Esophagus (tissue), 2 donors: Measurements from ENCODE around the gene GCLC. TPM values are rescaled to one million over a fixed set of nuclear protein-coding genes. Genes with fewer than 3 reads are reported as not detected.

Experiments
- H3K27ac ChIP-seq, 2 donors: one replicate each; pipeline ENCODE4 v1.5.1; 2013; ENCODE audit warnings: low read depth in 2 of 2, mild to moderate bottlenecking in 2 of 2, inconsistent platforms in 1 of 2, low read length in 1 of 2, moderate library complexity in 1 of 2
- H3K27me3 ChIP-seq, 2 donors: one replicate each; pipeline ENCODE4 v1.6.1; 2013; ENCODE audit warnings: low read length in 2 of 2, control low read depth in 1 of 2, mild to moderate bottlenecking in 1 of 2; ENCODE audit not compliant: insufficient read depth in 2 of 2, control insufficient read depth in 1 of 2
- H3K36me3 ChIP-seq, 2 donors: one replicate each; pipeline ENCODE4 v1.6.1; 2013; ENCODE audit warnings: low read length in 1 of 2; ENCODE audit not compliant: control insufficient read depth in 2 of 2, insufficient read depth in 2 of 2
- H3K4me1 ChIP-seq, 2 donors: one replicate each; pipeline ENCODE4 v1.6.1; 2013; ENCODE audit warnings: low read length in 1 of 2; ENCODE audit not compliant: control insufficient read depth in 2 of 2, insufficient read depth in 2 of 2
- H3K4me3 ChIP-seq, 2 donors: one replicate each; pipeline ENCODE4 v1.5.1; 2013; ENCODE audit warnings: low read length in 2 of 2, mild to moderate bottlenecking in 2 of 2, low read depth in 1 of 2, moderate library complexity in 1 of 2
- H3K9me3 ChIP-seq, 2 donors: one replicate each; pipeline ENCODE4 v1.6.1; 2013; ENCODE audit warnings: mild to moderate bottlenecking in 2 of 2, low read depth in 1 of 2, low read length in 1 of 2, moderate library complexity in 1 of 2; ENCODE audit not compliant: control insufficient read depth in 2 of 2, insufficient read depth in 1 of 2
- WGBS, 2 donors: extraction: QIAGEN DNeasy Blood & Tissue Kit; methylation state at CpG; one replicate each; pipeline ENCODE4 v1.1.7; 2013; 5-methylcytosine and 5-hydroxymethylcytosine counted together
- polyA plus RNA-seq, 2 donors: library from polyadenylated mRNA; stranded (reverse); fragments of 200-250 nt; gene quantifications; one replicate each; pipeline ENCODE4 v1.2.3, GENCODE V29; 2013
- donor health status: healthy with polysubstance abuse.
- donor health status: Bipolar disorder and iron deficiency.

The GCLC gene
- polyA plus RNA-seq, result 10 to 100 TPM; 12.9 to 22.6 TPM

DNA sequence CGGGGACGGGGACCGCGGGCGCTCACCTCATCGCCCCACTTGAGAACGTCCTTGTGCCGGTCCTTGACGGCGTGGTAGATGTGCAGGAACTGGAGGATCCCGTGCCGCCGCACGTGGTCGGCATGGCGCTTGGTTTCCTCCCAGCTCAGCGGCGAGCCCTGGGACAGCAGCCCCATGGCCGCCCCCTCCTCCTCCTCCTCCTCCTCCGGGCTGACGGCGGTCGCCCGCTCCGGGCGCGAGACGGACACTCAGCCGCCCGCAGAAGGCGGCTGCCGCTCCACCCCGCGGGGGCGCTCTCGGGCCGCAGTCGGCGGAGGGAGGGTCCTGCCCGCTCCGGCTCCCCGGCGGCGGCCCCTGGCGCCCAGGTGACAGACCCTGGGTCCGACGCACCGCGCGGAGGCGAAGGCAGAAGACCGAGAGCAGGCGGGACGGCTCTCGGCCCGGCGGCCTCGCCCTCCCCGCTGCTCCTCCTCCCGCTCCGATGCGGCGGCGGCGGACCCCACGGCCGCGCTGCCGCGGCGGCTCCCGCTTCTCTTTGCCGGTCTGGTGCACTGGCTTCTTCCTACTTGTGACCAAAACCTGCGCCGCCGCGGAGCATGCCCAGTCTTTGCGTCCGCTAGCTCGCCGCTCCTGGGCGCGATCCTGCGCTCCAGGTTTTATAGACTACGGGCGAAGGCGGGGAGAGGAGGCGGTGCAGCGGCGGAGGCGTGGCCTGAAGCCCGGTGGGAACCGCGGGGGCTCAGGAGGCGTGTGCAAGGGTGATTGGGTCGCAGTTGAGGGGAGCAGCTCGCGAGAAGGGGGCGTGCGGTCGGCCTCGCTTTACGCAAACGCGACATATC, at the start of gene GCLC:
GCLC (minus strand) TSS at position 632 of the 839 bp plus-strand sequence; CDS start at position 176, 456 bp downstream.
- no peaks in the 10 kb centered on the region for H3K4me1 ChIP-seq
- H3K4me3 ChIP-seq, result peak within 1 kb of the TSS; percentile 90 to 98
- H3K36me3 ChIP-seq, result no peaks in the 10 kb centered on the region
- H3K9me3 ChIP-seq, result no peaks in the 10 kb centered on the region
- H3K27ac ChIP-seq, result peak within 1 kb of the TSS; percentile 94 to 96
- WGBS, 2 donors, result 1% methylated on average over 78 to 105 of the region's 105 CpGs
- no peaks in the 10 kb centered on the region for H3K27me3 ChIP-seq

DNA sequence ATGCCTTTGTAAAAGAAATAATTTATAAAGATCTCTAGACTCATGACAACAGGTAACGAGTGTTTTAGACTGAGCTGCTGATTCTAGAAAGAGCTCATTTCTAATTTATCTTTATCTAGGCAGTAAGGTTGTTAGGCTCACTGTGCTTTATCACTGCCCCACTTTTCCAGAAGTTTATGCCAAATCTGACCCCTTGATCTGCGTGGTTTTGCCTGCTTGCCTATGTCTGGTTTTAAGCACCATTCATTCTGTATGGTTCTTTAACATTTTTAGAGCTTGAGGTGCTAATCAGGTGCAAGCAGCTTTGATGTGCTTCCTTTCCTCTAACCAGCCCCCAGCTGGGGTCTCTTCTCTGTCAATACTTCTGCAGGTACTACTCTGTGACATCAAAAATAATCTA, 49.7 kb upstream of the GCLC start:
- Histone ChIP-seq H3K27me3 (no peaks in the 10 kb centered on the region), H3K4me1 (peaks cover 2% of the 10 kb centered on the region in 2 donors), H3K4me3 (no peak overlapping the region), H3K27ac (no peak overlapping the region), H3K36me3 (no peaks in the 10 kb centered on the region), H3K9me3 (peaks cover 0 to 2% of the 10 kb centered on the region in 2 donors)
- WGBS, 2 donors, result 72 to 79% methylated on average over 2 of the region's 2 CpGs

DNA sequence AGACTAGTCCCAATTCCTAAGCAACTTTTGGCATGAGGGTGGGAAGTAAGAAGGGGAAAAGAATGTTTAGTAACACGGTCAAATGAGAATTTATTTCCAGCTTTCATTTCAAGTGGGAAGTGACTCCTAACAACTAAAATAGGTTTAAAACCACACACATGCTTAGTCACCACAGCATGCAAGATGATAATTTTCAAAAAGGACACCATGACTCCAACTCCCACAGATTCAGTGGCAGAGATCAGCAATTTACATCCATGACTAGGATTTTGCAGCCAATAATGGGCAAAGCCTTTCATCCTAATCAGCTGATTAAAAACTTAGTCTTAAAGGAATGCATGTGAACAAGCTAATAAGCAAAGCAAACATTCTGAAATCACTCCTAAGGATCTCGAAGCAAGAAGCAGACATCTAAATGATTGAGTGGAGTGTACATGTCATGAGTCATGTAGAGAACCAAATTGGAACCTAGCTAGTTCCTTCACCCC, 48.1 kb upstream of the GCLC start:
- no peak overlapping the region for H3K27ac ChIP-seq
- no peak overlapping the region for H3K4me3 ChIP-seq
- H3K36me3 ChIP-seq, result no peaks in the 10 kb centered on the region
- H3K9me3 ChIP-seq, result peaks cover 0 to 2% of the 10 kb centered on the region in 2 donors
- H3K27me3 ChIP-seq, result no peaks in the 10 kb centered on the region
- no peaks in the 10 kb centered on the region for H3K4me1 ChIP-seq
- WGBS, 2 donors, result 38 to 40% methylated on average over 2 of the region's 2 CpGs

DNA sequence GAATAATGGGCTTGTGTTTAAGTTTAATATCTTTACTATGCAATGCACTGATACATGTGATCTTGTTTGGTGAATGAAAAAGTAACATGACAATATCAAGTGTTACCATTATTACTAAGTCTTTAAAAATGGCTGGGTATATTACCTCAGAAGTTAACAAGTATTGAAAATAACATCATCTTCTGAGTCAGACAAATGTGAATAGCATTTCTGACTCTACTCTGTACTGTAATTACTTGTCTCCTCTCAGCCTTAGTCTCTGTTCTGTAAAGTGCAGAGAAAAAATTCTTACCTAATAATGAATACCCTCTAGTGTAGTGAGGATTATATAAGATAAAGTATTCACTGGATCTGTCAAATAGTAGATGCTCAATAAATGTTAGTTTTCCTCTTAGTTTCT, 47.0 kb upstream of the GCLC start:
- no peaks in the 10 kb centered on the region for H3K4me1 ChIP-seq
- no peak overlapping the region for H3K4me3 ChIP-seq
- H3K9me3 ChIP-seq, result peaks cover 0 to 2% of the 10 kb centered on the region in 2 donors
- no peaks in the 10 kb centered on the region for H3K36me3 ChIP-seq
- no peak overlapping the region for H3K27ac ChIP-seq
- no peaks in the 10 kb centered on the region for H3K27me3 ChIP-seq

DNA sequence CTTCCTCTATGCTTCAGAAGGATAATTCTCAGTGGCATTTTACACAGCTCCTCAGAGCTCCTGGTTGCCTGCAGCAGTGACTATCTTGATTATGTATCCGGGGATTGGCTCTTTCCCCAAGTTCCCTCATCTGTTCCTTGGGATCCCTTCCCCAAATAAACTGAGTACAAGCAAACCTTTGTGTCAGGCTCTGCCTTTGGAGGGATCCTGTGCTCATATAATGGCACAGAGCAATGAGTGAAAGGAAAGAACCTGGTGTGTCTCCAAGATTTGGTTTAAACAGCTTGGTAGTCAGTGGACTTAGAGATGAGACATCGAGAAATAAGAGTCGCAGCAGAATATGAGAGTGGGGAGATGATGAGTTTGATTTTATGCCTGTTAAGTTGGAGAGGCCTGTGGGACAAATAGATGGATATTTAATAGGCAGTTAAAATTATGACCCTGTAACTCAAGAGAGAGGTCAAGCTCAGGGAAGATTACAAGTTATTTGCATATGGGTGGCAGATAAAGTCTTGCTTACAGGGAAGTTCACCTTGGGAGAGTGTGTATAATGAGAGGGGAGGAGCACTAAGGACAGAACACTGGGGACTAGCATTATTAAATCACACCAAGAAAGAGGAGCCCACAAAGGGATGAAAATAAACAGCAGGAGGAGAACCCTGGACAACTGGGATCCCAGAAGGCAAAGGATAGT, 44.1 kb upstream of the GCLC start:
- WGBS, 2 donors, result 79 to 81% methylated on average over 3 of the region's 3 CpGs

DNA sequence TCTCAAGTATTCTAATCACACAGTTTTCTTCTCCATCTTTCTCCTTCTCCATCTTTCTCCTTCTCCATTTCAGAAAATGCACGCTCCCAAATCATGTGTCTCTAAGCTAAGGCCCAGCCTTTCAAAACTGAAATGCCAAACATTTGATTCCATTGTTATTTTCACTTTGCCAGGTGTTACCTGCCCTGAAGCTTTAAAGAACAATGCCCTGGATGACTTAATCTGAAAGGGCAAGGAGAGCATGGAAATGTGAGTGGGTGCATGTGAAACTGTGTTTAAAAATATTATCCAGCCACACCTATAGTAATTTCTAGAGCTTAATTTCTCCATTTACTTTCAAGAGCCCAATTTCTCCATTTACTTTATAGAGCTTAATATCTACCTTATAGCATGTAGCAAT, 42.4 kb upstream of the GCLC start:
- 58 to 77% methylated on average over 1 of the region's 1 CpG for WGBS, 2 donors
- H3K27ac ChIP-seq, result no peak overlapping the region
- peaks cover 0 to 3% of the 10 kb centered on the region in 2 donors for H3K4me1 ChIP-seq

More for the DNA sequence above, 44.1 kb upstream of the GCLC start:
- no peak overlapping the region for H3K4me3 ChIP-seq
- H3K9me3 ChIP-seq, result no peaks in the 10 kb centered on the region
- no peaks in the 10 kb centered on the region for H3K36me3 ChIP-seq
- H3K27me3 ChIP-seq, result no peaks in the 10 kb centered on the region
- peaks cover 0 to under 1% of the 10 kb centered on the region in 2 donors for H3K4me1 ChIP-seq
- no peak overlapping the region for H3K27ac ChIP-seq

DNA sequence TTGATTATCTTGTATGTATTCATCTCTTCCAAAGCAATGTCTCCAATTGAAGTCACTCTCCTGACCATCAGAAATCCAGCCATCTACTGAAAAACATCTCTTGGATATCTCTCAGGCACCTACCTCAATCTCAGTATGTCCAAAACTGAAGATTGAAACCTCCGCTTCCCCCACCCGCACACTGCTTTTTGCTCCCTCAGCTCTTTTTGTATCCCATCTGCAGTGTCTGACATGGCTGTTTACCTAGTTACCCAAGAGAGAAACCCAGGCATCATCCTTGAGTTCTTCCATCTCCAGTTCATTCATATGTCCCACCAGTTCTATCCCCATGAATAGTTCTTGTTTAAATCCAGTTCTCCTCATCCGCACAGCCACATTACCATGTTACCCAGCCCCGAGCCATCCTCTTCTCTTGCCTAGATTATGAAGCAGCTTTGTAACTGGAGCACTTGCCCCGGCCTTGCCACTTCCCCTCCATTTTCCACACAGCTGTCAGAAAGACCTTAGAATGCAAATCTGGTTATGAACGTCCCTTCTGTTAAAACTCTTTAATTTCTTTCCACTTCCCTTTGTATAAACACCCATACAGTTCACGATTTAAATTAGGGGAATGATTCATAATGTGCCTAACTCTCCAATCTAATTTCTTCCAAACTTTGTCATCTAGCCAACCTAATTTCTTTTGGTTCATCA, 40.5 kb upstream of the GCLC start:
- Histone ChIP-seq H3K9me3 (no peaks in the 10 kb centered on the region), H3K27me3 (no peaks in the 10 kb centered on the region), H3K27ac (no peak overlapping the region), H3K4me3 (no peak overlapping the region), H3K4me1 (peaks cover 0 to 3% of the 10 kb centered on the region in 2 donors), H3K36me3 (no peaks in the 10 kb centered on the region)
- 79 to 81% methylated on average over 7 of the region's 7 CpGs for WGBS, 2 donors

More for the DNA sequence above, 42.4 kb upstream of the GCLC start:
- Histone ChIP-seq H3K4me3 (no peak overlapping the region), H3K9me3 (no peaks in the 10 kb centered on the region), H3K36me3 (no peaks in the 10 kb centered on the region), H3K27me3 (no peaks in the 10 kb centered on the region)

DNA sequence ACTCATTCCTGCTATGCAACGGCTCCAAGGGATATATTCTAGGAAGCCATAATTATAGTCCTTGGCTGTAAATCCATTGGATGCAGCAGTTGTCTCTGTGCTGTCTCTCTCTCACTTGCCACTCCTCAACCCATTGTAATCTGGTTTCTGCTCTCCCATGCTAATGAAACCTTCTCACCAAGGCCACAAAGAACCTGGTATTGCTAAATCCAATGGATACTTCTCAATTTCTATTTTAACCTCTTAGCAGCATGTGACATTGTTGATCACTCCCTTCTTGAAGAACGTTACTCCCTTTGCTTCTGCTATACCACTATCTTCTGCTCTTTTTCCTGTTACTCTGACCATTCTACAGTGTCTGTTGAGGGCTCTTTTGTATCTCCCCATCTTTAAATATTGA, 39.8 kb upstream of the GCLC start:
- no peaks in the 10 kb centered on the region for H3K27me3 ChIP-seq
- no peak overlapping the region for H3K27ac ChIP-seq
- H3K36me3 ChIP-seq, result no peaks in the 10 kb centered on the region
- H3K4me3 ChIP-seq, result no peak overlapping the region
- WGBS, 2 donors, result 84 to 85% methylated on average over 2 of the region's 2 CpGs
- peaks cover 0 to 3% of the 10 kb centered on the region in 2 donors for H3K4me1 ChIP-seq
- H3K9me3 ChIP-seq, result no peaks in the 10 kb centered on the region

DNA sequence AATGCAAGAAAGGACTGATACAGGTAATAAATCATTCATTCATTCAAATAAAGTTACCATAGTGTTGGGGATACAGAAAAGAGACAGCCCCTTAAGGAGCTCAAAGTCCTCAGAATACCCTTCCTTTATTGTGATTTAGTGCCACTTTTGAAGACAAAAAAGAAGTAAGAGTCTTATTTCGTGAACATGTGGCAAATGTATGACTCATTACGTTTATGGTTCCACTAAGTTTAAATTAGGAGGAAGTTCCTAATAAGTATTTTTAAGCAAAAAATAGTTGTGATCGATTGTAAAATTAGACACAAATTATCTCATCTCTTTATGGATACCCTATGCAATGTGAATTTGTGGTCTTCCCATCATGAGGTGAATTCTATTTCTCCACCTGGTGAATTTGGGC, 38.5 kb upstream of the GCLC start:
- Histone ChIP-seq H3K27ac (no peak overlapping the region), H3K9me3 (no peaks in the 10 kb centered on the region), H3K27me3 (no peaks in the 10 kb centered on the region), H3K4me1 (peaks cover 0 to 3% of the 10 kb centered on the region in 2 donors), H3K36me3 (no peaks in the 10 kb centered on the region), H3K4me3 (no peak overlapping the region)
- 91 to 92% methylated on average over 3 of the region's 3 CpGs for WGBS, 2 donors
